OCI-LY1 (cell line): Measurements from ENCODE around the gene CATSPER3.

Experiments
- EZH2 ChIP-seq: fragments of 200-600 bp; sonication (generic), shearing (Covaris generic); IDR thresholded peaks from 2 replicates; pipeline ENCODE4 v1.8.0; 2017; ENCODE audit warnings: borderline replicate concordance, mixed run types, mild to moderate bottlenecking, antibody characterized with exemption, low read length, moderate library complexity, mixed read lengths
- TF ChIP-seq, protein P1 (sequence below): fragments of 200-600 bp; sonication (generic), shearing (Covaris generic); IDR thresholded peaks from 2 replicates; pipeline ENCODE4 v1.5.1; 2017; ENCODE audit warnings: mild to moderate bottlenecking, antibody characterized with exemption, low read length, moderate library complexity, mixed read lengths

DNA sequence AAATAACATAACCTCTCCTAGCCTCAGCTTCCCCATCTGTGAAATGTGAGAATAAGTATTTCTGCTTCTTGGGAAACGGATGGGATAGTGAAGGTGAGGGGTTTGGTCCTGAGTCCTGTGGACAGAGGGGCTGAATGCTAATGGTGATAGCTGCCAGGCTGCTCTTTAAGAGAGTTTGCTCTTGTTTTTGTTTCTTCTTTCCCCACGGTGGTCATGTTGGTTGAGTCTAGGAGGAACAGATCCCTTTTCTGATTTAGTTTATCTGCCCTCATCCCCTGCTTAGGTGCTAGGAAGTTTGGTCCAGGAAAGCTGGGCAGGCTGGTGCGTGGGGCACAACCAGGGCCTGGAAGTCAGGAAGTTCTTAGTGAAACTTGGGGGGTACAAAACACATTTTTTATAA, 74.0 kb downstream of the CATSPER3 start:
- TF ChIP-seq, protein P1, sequence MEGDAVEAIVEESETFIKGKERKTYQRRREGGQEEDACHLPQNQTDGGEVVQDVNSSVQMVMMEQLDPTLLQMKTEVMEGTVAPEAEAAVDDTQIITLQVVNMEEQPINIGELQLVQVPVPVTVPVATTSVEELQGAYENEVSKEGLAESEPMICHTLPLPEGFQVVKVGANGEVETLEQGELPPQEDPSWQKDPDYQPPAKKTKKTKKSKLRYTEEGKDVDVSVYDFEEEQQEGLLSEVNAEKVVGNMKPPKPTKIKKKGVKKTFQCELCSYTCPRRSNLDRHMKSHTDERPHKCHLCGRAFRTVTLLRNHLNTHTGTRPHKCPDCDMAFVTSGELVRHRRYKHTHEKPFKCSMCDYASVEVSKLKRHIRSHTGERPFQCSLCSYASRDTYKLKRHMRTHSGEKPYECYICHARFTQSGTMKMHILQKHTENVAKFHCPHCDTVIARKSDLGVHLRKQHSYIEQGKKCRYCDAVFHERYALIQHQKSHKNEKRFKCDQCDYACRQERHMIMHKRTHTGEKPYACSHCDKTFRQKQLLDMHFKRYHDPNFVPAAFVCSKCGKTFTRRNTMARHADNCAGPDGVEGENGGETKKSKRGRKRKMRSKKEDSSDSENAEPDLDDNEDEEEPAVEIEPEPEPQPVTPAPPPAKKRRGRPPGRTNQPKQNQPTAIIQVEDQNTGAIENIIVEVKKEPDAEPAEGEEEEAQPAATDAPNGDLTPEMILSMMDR: no peak
- no peak for TF ChIP-seq EZH2
